ENCODE measurements around the gene SH2D4B.
A peak's percentile ranks its signal among the peaks of the same experiment; 100 is the strongest.
"Not testable (repeated sequence)": the region's sequence is repeated elsewhere in the genome, so short reads cannot be mapped to it uniquely, and the experiment has no call there.

Gene SH2D4B

GRCh38 chr10:80526218-80526617 lies 11.5 kb upstream of the SH2D4B start:
- no peak for DNase-seq

GRCh38 chr10:80526742-80527141 lies 11.0 kb upstream of the SH2D4B start:
- DNase-seq = peak in 1 of 2 donors; percentile 24

- DNase-seq = no peak
Measured at GRCh38 chr10:80528185-80528700, 9.5 kb upstream of the SH2D4B start.

- DNase-seq = no peak
Measured at GRCh38 chr10:80528901-80529300, 8.8 kb upstream of the SH2D4B start.

GRCh38 chr10:80529604-80530003 lies 8.1 kb upstream of the SH2D4B start:
- no peak for DNase-seq

- no peak for DNase-seq
Measured at GRCh38 chr10:80530251-80530650, 7.5 kb upstream of the SH2D4B start.

GRCh38 chr10:80530816-80531215 lies 6.9 kb upstream of the SH2D4B start:
- DNase-seq = no peak

- DNase-seq = no peak
Measured at GRCh38 chr10:80532571-80532970, 5.1 kb upstream of the SH2D4B start.

GRCh38 chr10:80534059-80534458 lies 3.6 kb upstream of the SH2D4B start:
- not testable (repeated sequence) for DNase-seq

- DNase-seq = not testable (repeated sequence)
Measured at GRCh38 chr10:80534646-80535045, 3.1 kb upstream of the SH2D4B start.

GRCh38 chr10:80535671-80536360 lies 1.9 kb upstream of the SH2D4B start:
- DNase-seq = no peak

- no peak for DNase-seq
Measured at GRCh38 chr10:80536361-80536835, 1.3 kb upstream of the SH2D4B start.

- DNase-seq = no peak
Measured at GRCh38 chr10:80537086-80537735, 491 bp upstream of the SH2D4B start.

- no peak for DNase-seq
Measured at GRCh38 chr10:80538481-80539185, 931 bp downstream of the SH2D4B start.

GRCh38 chr10:80539421-80540031 lies 1.8 kb downstream of the SH2D4B start:
- DNase-seq = no peak

- DNase-seq = no peak
Measured at GRCh38 chr10:80540136-80540535, 2.4 kb downstream of the SH2D4B start.

- DNase-seq = no peak
Measured at GRCh38 chr10:80540618-80540980, 2.9 kb downstream of the SH2D4B start.

- DNase-seq = no peak
Measured at GRCh38 chr10:80540981-80541750, 3.5 kb downstream of the SH2D4B start.

- DNase-seq = no peak
Measured at GRCh38 chr10:80542053-80542452, 4.4 kb downstream of the SH2D4B start.

GRCh38 chr10:80542652-80543318 lies 5.1 kb downstream of the SH2D4B start:
- no peak for DNase-seq

GRCh38 chr10:80543319-80543672 lies 5.6 kb downstream of the SH2D4B start:
- DNase-seq = not testable (repeated sequence)

All from hippocampal formation (tissue), 2 donors.